A673 (cell line): Measurements from ENCODE around the gene FREY1. TPM values are rescaled to one million over a fixed set of nuclear protein-coding genes. Genes with fewer than 3 reads are reported as not detected.

Source experiments
- BruUV-seq: library from RNA; stranded (reverse); fragments of 400-500 nt; replicated peaks from 2 replicates; lab custom pipeline; 2021; lab: Mats Ljungman, UMichigan
- CTCF ChIA-PET: fragments of 300-600 bp; sonication (Branson Sonifier 250); formaldehyde crosslinking; loops from one replicate; lab custom pipeline; 2022; ENCODE audit warnings: antibody characterized with exemption; lab: Charles Lee
- POLR2A ChIA-PET: fragments of 300-600 bp; sonication (Branson Sonifier 250); formaldehyde crosslinking; loops from one replicate; lab custom pipeline; 2022; ENCODE audit warnings: antibody characterized with exemption; ENCODE audit not compliant: low non-redundant PET; lab: Charles Lee
- DNase-seq: peaks from one replicate; pipeline ENCODE4 v3.0.0-alpha.2; 2015; ENCODE audit warnings: low spot score
- H3K27ac ChIP-seq: fragments of 200-600 bp; sonication (generic); 2 replicates; pipeline ENCODE4 v1.5.1; 2016; ENCODE audit warnings: mixed run types, low read depth, mild to moderate bottlenecking, mixed read lengths, antibody characterized with exemption, low read length; ENCODE audit not compliant: poor library complexity, severe bottlenecking
- H3K27me3 ChIP-seq: fragments of 200-600 bp; sonication (generic); replicated peaks from 2 replicates; pipeline ENCODE4 v1.6.1; 2017; ENCODE audit warnings: mixed run types, low read depth, mild to moderate bottlenecking, mixed read lengths, antibody characterized with exemption, low read length; ENCODE audit not compliant: insufficient read depth, poor library complexity
- H3K36me3 ChIP-seq: fragments of 200-600 bp; sonication (generic); 2 replicates; pipeline ENCODE4 v1.6.1; 2016; ENCODE audit warnings: mixed run types, mild to moderate bottlenecking, mixed read lengths, antibody characterized with exemption, low read length; ENCODE audit not compliant: insufficient read depth, poor library complexity, severe bottlenecking
- H3K4me1 ChIP-seq: fragments of 200-600 bp; sonication (generic); 2 replicates; pipeline ENCODE4 v1.6.1; 2017; ENCODE audit warnings: mixed run types, mild to moderate bottlenecking, mixed read lengths, antibody characterized with exemption, low read length; ENCODE audit not compliant: insufficient read depth, poor library complexity, severe bottlenecking
- H3K4me3 ChIP-seq: fragments of 200-600 bp; sonication (generic); 2 replicates; pipeline ENCODE4 v1.5.1; 2016; ENCODE audit warnings: low read depth, mixed run types, mild to moderate bottlenecking, mixed read lengths, low read length; ENCODE audit not compliant: poor library complexity, severe bottlenecking
- H3K9me3 ChIP-seq: fragments of 200-600 bp; sonication (generic); 2 replicates; pipeline ENCODE4 v1.6.1; 2016; ENCODE audit warnings: mixed run types, low read depth, mild to moderate bottlenecking, mixed read lengths, antibody characterized with exemption, low read length; ENCODE audit not compliant: poor library complexity, severe bottlenecking
- CTCF ChIP-seq: fragments of 300-800, 200-600 bp; sonication (generic); conservative IDR thresholded peaks from 2 replicates; pipeline ENCODE4 v1.5.1; 2017; ENCODE audit warnings: low read depth, mild to moderate bottlenecking, antibody characterized with exemption, low read length, moderate library complexity, mixed read lengths
- EZH2 ChIP-seq: fragments of 200-600 bp; sonication (generic); IDR thresholded peaks from 2 replicates; pipeline ENCODE4 v1.6.1; 2017; ENCODE audit warnings: borderline replicate concordance, low read depth, mild to moderate bottlenecking, mixed read lengths, antibody characterized with exemption, low read length; ENCODE audit not compliant: poor library complexity, severe bottlenecking
- intact Hi-C: fragments of 100-400 bp; cut with micrococcal nuclease; formaldehyde crosslinking; loops from one replicate; pipeline ENCODE4 v1.10.0; 2022; ENCODE audit not compliant: unreplicated experiment
- total RNA-seq: library from RNA; stranded (reverse); gene quantifications from 2 replicates; pipeline ENCODE4 v1.2.3, GENCODE V29; 2021

The FREY1 gene
- total RNA-seq, 1 experiment from 2014 or later, result 3.8 TPM

DNA sequence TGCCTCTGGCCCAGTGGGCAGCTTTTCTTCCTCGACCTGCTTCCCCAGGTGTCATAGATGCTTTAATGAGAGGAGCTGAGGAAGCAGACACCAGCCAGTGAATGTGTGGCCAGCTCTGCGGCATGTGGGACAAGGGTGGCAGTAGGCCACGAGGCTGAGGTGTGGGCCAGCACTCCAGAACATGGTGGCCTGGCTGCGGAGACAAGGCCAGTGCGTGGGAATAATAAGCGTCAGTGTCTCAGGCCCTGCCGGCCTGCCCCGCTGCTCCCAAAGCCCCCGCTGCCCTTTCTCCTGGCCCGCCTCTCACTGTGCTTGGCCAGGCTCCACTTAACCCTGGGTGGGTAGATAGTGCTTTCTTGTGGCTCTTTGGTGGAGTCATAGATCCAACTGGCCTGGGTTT lies 19.5 kb downstream of the FREY1 start:
- no peaks in the 10 kb centered on the region for H3K36me3 ChIP-seq
- no peak overlapping the region for H3K4me3 ChIP-seq
- CTCF ChIA-PET, result interaction anchor here (0.6 kb wide), 1 partner anchor 47 kb away, joined by 13 read pairs; no protein-coding TSS in a partner anchor
- BruUV-seq, result no TSS peak
- intact Hi-C loops, result loop anchor here (10.0 kb wide), 1 partner anchor 427 kb away; no protein-coding TSS in a partner anchor
- no peak for DNase-seq
- no peak overlapping the region for H3K27ac ChIP-seq
- TF ChIP-seq CTCF (no peak), EZH2 (no peak)
- no peaks in the 10 kb centered on the region for H3K27me3 ChIP-seq
- H3K4me1 ChIP-seq, result peaks cover 4% of the 10 kb centered on the region
- POLR2A ChIA-PET, result no interaction called here
- no peaks in the 10 kb centered on the region for H3K9me3 ChIP-seq

DNA sequence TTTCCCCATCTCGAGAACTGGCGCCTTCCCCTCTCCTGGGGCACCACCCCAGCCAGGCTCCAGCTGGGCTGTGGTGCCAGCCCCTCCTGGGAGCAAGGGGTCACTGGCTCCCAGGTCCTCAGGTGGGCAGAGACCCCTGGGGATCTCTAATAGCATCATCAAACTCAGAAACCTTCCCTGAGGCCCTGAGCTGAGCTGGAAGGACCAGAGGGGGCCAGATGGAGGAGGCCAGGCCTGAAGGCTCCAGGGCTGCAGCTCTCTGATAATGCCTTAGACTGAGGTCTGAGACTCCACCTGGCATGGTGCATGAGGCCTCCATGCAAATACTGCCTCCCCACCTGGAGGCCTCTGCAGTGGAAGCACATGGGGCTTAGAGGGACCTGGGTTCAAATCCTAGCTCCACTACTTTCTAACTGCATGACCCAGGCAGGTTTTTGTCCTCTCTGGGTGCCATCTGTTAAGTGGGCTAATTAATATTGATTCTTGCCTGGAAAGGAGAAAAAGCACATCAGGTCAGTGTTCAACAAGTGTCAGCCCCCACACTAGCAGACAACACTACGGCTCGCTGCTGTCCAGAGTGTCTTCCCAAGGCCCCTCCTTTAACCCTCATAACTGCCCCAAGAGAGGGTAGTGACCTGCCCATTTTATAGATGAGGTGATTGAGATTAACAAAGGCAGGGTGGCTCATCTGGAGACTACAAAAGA lies 20.1 kb downstream of the FREY1 start:
- H3K27me3 ChIP-seq, result no peaks in the 10 kb centered on the region
- CTCF ChIA-PET, result no interaction called here
- H3K4me1 ChIP-seq, result peaks cover 4% of the 10 kb centered on the region
- TF ChIP-seq CTCF (no peak), EZH2 (no peak)
- intact Hi-C loops, result loop anchor here (10.0 kb wide), 1 partner anchor 428 kb away; no protein-coding TSS in a partner anchor
- peaks cover under 1% of the 10 kb centered on the region for H3K36me3 ChIP-seq
- no TSS peak for BruUV-seq
- POLR2A ChIA-PET, result no interaction called here
- no peak overlapping the region for H3K27ac ChIP-seq
- DNase-seq, result no peak
- no peak overlapping the region for H3K4me3 ChIP-seq
- H3K9me3 ChIP-seq, result no peaks in the 10 kb centered on the region

DNA sequence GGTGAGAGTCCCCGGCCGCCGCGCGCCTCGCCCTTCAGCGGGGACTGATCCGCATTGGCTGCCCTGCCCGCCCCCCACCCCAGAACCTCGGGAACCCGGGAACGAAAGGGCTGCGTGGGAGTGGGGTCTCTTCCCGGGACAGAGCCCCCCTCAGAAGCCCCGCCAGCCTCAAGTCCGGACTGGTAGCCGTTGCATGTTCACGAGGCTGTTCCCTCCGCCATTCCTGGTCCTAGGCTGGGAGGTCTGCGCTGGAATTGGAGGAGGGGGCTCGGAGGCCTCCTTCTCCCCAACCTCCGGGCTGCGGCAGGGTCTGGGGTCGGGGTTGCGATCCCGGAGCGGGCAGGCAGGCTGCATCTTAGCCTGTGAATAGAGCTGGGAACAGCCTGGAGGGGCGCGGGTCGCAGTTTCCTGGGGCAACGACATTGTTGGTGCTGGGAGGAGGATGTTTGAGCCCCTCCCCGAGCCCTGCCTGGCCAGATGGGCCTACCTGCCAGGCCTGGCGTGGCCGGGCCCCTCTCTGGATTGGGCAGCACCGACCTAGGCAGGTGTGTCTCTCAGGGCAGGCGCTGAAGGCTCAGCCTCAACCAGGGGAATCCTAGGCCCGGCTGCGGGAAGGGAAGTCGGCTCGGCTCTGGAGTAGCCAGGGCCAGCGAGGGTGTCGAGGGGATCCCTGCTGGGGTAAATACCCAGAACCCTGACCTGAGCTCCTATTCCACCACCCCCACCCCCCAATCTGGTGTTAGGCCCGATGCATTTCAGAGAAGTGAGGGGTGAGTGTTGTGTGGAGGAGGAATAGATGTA lies 20.9 kb downstream of the FREY1 start:
- Histone ChIP-seq H3K36me3 (peaks cover 9% of the 10 kb centered on the region), H3K9me3 (no peaks in the 10 kb centered on the region), H3K4me3 (peak overlapping the region; percentile 58), H3K27me3 (no peaks in the 10 kb centered on the region), H3K4me1 (peaks cover 8% of the 10 kb centered on the region), H3K27ac (no peak overlapping the region)
- BruUV-seq, result no TSS peak
- TF ChIP-seq CTCF, result no peak
- no peak for TF ChIP-seq EZH2
- intact Hi-C loops, result loop anchor here (10.0 kb wide), 1 partner anchor 429 kb away; no protein-coding TSS in a partner anchor
- CTCF ChIA-PET, result no interaction called here
- POLR2A ChIA-PET, result no interaction called here
- DNase-seq, result no peak
